Transverse colon (tissue), 4 donors: ENCODE measurements around the gene EBF3. TPM values are rescaled to one million over a fixed set of nuclear protein-coding genes. Genes with fewer than 3 reads are reported as not detected.

Source experiments
- DNase-seq: peaks from one replicate; pipeline ENCODE4 v3.0.0-alpha.2; 2019
- H3K27ac ChIP-seq, 4 donors: fragments of 200-600 bp; sonication (generic); 2 replicates each; pipeline ENCODE4 v1.5.1; 2016 to 2018; ENCODE audit warnings: inconsistent platforms in 4 of 4
- H3K27me3 ChIP-seq: fragments of 200-600 bp; sonication (generic); 2 replicates; pipeline ENCODE4 v1.5.1; 2017; ENCODE audit warnings: inconsistent platforms
- H3K36me3 ChIP-seq, 4 donors: fragments of 200-600 bp; sonication (generic); 2 replicates each; pipeline ENCODE4 v1.5.1; 2017 to 2019; ENCODE audit warnings: inconsistent platforms in 4 of 4
- H3K4me1 ChIP-seq, 4 donors: fragments of 200-600 bp; sonication (generic); 2 replicates each; pipeline ENCODE4 v1.5.1; 2017 to 2020; ENCODE audit warnings: inconsistent platforms in 4 of 4
- H3K4me3 ChIP-seq, 4 donors: fragments of 200-600 bp; sonication (generic); 1 replicate in 1 of 4; 2 replicates in 3 of 4; pipeline versions ENCODE4 v1.5.1 to v1.6.1; 2017 to 2019; ENCODE audit warnings: inconsistent platforms in 4 of 4
- H3K9me3 ChIP-seq, 2 donors: fragments of 200-600 bp; sonication (generic); 2 replicates each; pipeline ENCODE4 v1.5.1; 2017 to 2019; ENCODE audit warnings: inconsistent platforms in 2 of 2
- CTCF ChIP-seq, 5 experiments: fragments of 200-600 bp in 3 of 5; fragments of 450-650 bp in 2 of 5; sonication (generic) in 3 of 5; IDR thresholded peaks; 1 replicate in 2 of 5; 2 replicates in 3 of 5; pipeline ENCODE4 v1.5.1; 2016 to 2017; ENCODE audit warnings: antibody characterized with exemption in 5 of 5, inconsistent platforms in 3 of 5, mild to moderate bottlenecking in 2 of 5, moderate library complexity in 1 of 5
- EP300 ChIP-seq: sonication (generic); formaldehyde crosslinking; IDR thresholded peaks from one replicate; pipeline ENCODE4 v1.6.1; 2017; ENCODE audit warnings: antibody characterized with exemption, low read depth
- POLR2A ChIP-seq: fragments of 450-650 bp; IDR thresholded peaks from one replicate; pipeline ENCODE4 v1.6.1; 2016; ENCODE audit warnings: antibody characterized with exemption, mild to moderate bottlenecking, moderate library complexity
- POLR2AphosphoS5 ChIP-seq, 3 donors: sonication (generic); formaldehyde crosslinking; IDR thresholded peaks; one replicate each; pipeline ENCODE4 v1.6.1; 2016; ENCODE audit warnings: antibody characterized with exemption in 3 of 3
- WGBS, 2 donors: methylation state at CpG; one replicate each; pipeline ENCODE4 v1.1.5; 2018; ENCODE audit warnings: low coverage in 1 of 2; 5-methylcytosine and 5-hydroxymethylcytosine counted together
- in situ Hi-C, 4 donors: fragments of 200-750 bp; cut with MboI; loops; one replicate each; pipeline versions ENCODE4 v1.15.0 to v1.15.1; 2017; ENCODE audit warnings: low sequenced_read_pairs in 3 of 4, low pct_ligation_motif_present in 1 of 4, low pct_unique_long_range_greater_than_20kb in 1 of 4
- intact Hi-C: fragments of 100-400 bp; cut with DNase I; formaldehyde crosslinking; loops from one replicate; pipeline ENCODE4 v1.15.1; 2023; ENCODE audit warnings: low total_unique reads
- total RNA-seq, 4 donors: library from RNA; depleted of rRNA; stranded (reverse); fragments of >200 nt; gene quantifications; one replicate each; pipeline ENCODE4 v1.1.0, GENCODE V29; 2016

Gene EBF3
- total RNA-seq, 4 donors from 2014 or later, result 0.37 to 6.6 (median 1.0) TPM

- Histone ChIP-seq H3K36me3 (no peaks in the 10 kb centered on the region), H3K4me3 (no peak overlapping the region), H3K27ac (no peak overlapping the region), H3K27me3 (no peaks in the 10 kb centered on the region), H3K4me1 (no peaks in the 10 kb centered on the region), H3K9me3 (no peaks in the 10 kb centered on the region)
- WGBS, 2 donors, result 88 to 89% methylated on average over 3 to 9 of the region's 9 CpGs
- TF ChIP-seq EP300 (no peak), POLR2A (no peak), CTCF (IDR thresholded peaks at IDR 0.05) (no peak), POLR2AphosphoS5 (IDR thresholded peaks at IDR 0.05) (no peak)
- in situ Hi-C loops (no loop called here), intact Hi-C loops (no loop called here)
- no peak for DNase-seq
These were observed 45.7 kb downstream of the EBF3 start for GRCh38 chr10:129918401-129918800.

DNA sequence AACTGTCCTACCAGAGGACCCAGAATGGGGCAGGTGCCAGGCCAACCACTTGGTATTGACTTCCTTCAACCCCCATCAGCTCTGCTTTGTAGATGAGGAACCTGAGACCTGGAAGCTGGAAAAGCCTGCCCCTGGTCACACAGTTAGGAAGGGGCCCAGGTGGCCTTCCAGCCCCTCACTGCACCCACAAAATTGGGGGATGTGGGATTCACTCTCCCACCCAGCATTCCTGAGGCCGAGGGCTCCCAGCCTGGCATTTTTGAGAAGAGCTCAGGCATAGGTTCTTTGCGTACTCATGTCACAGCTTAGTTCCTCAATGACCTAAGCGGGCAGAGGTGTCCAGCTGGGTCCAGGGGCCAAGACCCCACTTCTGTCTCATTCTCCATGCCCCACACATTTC is 46.1 kb downstream of the EBF3 start:
- in situ Hi-C loops (no loop called here), intact Hi-C loops (no loop called here)
- WGBS, 2 donors, result 90% methylated on average over 3 of the region's 3 CpGs; no CpG with 5 or more reads in 1 of the 2 donors
- no peak for TF ChIP-seq POLR2AphosphoS5 (IDR thresholded peaks at IDR 0.05)
- TF ChIP-seq EP300, result no peak
- no peak for TF ChIP-seq CTCF (IDR thresholded peaks at IDR 0.05)
- TF ChIP-seq POLR2A, result no peak
- no peak overlapping the region for H3K4me3 ChIP-seq
- no peaks in the 10 kb centered on the region for H3K27me3 ChIP-seq
- no peaks in the 10 kb centered on the region for H3K4me1 ChIP-seq
- no peak overlapping the region for H3K27ac ChIP-seq
- H3K9me3 ChIP-seq, result no peaks in the 10 kb centered on the region
- no peak for DNase-seq
- no peaks in the 10 kb centered on the region for H3K36me3 ChIP-seq

GRCh38 chr10:129916506-129916995 is 47.5 kb downstream of the EBF3 start:
- no peak overlapping the region for H3K4me3 ChIP-seq
- no peaks in the 10 kb centered on the region for H3K9me3 ChIP-seq
- intact Hi-C loops, result no loop called here
- DNase-seq, result no peak
- WGBS, 2 donors, result 76% methylated on average over 7 of the region's 7 CpGs; no CpG with 5 or more reads in 1 of the 2 donors
- no peaks in the 10 kb centered on the region for H3K4me1 ChIP-seq
- no peak overlapping the region for H3K27ac ChIP-seq
- H3K36me3 ChIP-seq, result no peaks in the 10 kb centered on the region
- in situ Hi-C loops, result no loop called here
- H3K27me3 ChIP-seq, result no peaks in the 10 kb centered on the region
- no peak for TF ChIP-seq POLR2A
- TF ChIP-seq POLR2AphosphoS5 (IDR thresholded peaks at IDR 0.05), result no peak
- TF ChIP-seq EP300, result no peak
- TF ChIP-seq CTCF (IDR thresholded peaks at IDR 0.05), result no peak

GRCh38 chr10:129915526-129916378 is 48.3 kb downstream of the EBF3 start:
- in situ Hi-C loops (no loop called here), intact Hi-C loops (no loop called here)
- DNase-seq, result no peak
- Histone ChIP-seq H3K4me1 (no peaks in the 10 kb centered on the region), H3K4me3 (no peak overlapping the region), H3K27ac (no peak overlapping the region), H3K27me3 (no peaks in the 10 kb centered on the region), H3K36me3 (no peaks in the 10 kb centered on the region), H3K9me3 (no peaks in the 10 kb centered on the region)
- TF ChIP-seq POLR2AphosphoS5 (IDR thresholded peaks at IDR 0.05) (no peak), POLR2A (no peak), CTCF (IDR thresholded peaks at IDR 0.05) (no peak), EP300 (no peak)
- 82 to 89% methylated on average over 6 to 27 of the region's 27 CpGs for WGBS, 2 donors
